NCI-H1694 (cell line): ENCODE measurements around the gene GPER1.
"Not testable (repeated sequence)": the region's sequence is repeated elsewhere in the genome, so short reads cannot be mapped to it uniquely, and the experiment has no call there.

ENCODE experiments used
- DNase-seq: peaks from one replicate; lab custom pipeline; 2025; lab: John Stamatoyannopoulos, UW

Gene GPER1

DNA sequence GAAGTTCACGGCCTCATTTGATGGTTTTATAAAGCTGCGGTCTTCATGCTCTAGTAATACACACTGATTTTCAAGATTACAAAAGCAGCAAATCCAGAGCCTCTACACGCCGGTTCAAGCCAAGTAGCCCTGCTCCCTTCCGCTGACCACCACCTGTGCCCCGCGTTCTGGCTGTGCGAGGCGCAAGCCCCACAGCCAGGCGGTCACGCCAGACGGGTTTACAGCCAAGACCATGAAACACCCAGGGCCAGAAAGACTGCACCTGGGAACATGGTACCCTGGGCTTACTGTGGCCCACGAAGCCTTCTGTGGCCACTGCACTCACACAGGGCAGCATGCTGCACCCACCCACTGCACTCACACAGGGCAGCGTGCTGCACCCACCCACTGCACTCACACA is 33.6 kb downstream of the GPER1 start:
- no peak for DNase-seq

DNA sequence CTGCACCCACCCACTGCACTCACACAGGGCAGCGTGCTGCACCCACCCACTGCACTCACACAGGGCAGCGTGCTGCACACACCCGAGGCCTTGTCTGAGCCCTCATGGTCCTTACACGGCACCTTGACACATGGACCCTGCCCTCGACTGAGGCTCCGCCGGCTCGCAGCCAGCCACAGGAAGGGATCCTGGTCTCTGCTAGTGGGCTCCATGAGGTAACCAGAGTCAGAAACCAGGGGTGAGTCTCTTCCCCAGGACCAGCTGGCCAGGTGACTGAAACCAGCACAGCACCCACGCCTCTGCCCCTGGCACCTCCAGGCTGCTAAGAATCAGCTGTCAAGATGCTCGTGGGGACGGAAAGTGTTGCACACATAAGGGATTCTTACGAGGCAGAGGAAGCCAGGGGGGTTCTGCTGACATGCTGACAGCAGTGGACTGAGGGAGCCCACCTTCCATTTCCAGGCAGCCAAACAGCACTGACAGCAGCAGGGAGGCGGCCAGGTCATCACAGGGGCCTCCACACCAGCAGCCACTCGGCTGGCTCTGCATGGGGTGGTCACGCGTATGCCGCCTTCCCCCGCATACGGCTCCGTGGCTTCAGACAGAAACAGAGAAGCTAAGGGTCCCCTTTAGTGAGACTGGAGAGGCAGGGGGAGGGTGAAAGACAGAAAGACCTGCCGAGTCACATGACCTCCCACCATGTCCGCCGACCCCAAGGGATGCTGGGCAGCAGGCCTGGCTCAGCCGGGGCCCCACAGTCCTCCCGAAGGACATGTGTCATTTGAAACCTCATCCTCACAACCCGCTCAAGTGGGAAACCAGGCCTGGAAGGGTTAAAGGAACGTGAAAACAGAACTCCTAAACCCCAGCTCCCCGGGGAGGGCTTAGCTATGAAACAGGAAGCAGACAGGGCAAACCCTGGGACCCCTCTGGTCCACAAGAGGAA is 34.2 kb downstream of the GPER1 start:
- DNase-seq: no peak

GRCh38 chr7:1122832-1123501 is 35.1 kb downstream of the GPER1 start:
- DNase-seq: no peak

DNA sequence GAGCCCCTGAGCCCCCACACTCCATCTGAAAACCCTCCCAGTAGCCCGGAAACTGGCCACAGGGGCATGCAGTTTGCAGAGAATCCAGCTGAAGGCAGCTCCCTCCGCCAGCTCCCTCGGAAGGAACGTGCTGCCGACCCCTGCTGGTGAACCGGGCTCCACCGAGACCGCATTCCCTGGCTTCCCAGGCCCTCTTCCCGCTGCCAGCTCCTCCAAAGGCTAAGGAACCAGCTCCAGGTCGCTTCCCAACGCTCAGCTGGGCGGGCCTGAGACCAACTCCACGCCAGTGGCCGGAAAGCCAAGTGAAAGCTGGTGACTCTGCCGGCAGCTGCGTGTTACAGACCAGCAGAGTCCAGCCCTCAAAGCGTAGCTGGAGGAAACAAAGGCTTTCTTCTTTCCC is 35.8 kb downstream of the GPER1 start:
- DNase-seq: no peak

DNA sequence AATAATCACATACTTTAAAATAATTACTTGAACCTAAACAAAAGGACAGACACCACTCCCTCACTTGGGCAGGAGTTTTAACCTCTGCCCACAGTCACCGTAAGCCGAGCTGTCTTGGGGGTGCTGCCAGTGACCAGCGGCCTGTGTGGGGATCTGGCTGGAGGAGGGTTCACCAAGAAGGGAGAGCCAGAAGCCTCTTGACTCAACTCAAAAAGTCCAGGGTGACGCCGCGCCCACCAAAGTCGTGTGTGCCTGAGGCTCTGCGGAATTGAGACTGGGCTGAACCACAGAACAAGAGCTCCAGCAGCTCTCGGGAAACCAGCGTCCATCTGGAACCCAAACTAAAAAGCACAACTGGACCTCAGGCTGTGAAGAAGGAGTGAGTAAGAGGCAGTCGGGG is 36.3 kb downstream of the GPER1 start:
- no peak for DNase-seq

DNA sequence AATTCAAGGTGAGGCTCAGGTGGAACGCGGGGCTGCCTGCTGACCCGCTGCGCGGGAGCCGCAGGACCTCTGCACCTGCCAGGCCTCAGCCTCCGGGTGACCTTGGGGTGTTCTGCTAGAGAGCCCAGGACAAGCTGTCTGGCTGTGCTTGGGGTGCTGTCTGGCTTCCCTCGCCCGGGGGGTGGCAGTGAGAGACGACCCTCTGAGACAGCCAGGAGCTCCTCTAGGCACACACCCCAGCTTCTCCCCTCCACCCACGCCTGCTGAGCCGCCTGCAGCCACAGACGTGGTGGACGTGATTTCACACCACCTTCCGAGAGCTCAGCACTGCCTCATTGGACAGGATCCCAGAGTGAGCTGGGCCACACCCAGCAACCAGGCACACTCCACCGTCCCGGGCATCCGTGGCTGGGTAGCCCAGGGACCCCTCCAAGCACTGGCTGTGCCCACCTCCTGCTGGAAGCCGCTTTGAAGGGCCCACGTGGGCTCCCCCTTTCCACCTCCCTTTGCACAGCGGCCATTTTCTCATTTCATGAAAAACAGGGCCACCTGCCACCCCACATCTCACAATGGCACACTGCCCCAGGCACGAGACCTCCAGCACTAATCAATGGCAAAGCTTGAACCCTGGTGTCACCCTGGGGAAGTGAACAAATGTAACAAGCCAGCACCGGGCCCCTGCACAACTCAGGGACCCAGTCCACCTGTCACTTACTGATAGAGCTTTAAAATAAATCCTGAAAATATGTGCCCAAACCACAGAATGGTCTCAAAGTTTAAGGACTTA is 37.1 kb downstream of the GPER1 start:
- no peak for DNase-seq

GRCh38 chr7:1125603-1125969 is 37.7 kb downstream of the GPER1 start:
- DNase-seq: no peak

DNA sequence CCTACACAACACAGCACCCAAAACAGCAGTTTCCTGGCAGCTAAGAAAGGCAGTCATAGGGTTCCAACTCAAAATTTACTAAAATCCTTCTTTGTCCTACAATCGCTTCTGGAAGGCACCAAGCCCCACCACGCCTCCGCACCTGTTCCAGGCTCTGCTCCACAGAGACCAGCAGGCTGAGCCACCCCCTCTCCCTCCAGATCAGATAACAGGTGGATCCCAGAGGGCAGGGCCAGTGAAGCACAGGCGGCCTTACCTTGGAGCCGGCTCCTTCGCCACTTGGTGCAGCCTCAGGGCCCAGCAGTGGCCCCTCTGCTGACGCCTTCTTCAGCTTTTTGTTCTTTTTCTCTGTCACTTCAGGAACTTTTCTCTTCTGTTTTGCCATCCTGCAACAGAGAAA is 39.1 kb downstream of the GPER1 start:
- no peak for DNase-seq

DNA sequence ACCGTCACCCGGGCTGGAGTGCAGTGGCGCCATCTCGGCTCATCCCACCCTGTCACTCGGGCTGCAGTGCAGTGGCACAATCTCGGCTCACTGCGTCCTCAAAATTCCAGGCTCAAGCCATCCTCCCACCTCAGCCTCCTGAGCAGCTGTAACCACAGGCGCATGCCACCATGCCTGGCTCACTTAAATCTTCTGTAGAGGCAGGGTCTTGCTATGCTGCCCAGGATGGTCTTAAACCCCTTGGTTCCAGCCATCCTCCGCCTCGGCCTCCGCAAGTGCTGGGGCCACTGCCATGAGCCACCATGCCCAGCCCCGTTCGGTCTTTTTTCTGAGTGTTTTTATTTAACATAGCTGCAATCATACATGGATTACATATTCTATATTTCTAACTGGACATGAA is 41.5 kb downstream of the GPER1 start:
- DNase-seq: no peak

DNA sequence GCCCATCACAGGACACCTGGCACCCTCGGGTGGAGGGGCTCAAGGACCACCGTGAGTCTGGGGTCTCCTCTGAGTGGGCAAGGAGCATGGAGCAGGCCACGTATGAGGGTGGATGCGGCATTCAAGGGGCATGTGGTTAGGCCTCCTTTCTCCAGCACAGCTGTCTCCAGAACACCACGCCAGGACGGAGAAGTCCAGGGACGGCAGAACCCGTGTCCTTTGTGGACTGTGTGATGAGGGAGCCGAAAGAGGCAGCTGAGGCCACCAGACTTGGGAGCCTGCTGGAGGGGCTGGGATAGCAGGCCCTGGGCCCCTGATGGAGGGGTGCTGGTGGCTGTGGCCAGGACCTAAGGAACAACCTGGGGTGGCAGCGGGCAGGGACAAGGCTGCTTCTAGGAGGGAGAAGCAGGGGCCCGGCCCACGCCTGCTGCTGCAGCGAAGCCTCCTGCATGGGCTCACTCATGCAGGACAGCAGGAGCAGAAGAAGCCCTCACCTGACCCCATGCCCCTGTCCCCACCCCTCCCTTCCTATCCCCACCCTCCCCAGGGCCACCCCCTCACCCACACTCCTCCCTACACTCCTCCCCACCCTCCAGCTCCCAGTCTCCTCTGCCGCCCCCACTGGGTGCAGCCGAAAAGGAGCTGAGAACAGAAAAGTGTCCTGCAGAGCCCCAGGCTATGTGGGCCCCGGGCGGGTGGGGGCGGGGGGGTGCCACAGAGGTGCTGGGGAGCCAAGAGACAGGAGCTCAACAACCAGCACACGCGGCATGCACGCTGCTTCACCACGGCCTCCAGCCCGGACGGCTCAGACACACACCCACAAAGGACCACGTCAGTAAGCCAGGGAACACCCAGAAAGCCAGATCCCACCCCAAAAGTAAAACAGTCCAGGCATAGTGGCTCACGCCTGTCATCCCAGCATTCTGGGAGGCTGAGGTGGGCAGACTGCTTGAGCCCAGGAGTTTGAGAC is 42.4 kb downstream of the GPER1 start:
- no peak for DNase-seq

GRCh38 chr7:1131471-1132265 is 43.8 kb downstream of the GPER1 start:
- no peak for DNase-seq

- DNase-seq: no peak
These were observed 47.0 kb downstream of the GPER1 start for GRCh38 chr7:1134951-1135350.

DNA sequence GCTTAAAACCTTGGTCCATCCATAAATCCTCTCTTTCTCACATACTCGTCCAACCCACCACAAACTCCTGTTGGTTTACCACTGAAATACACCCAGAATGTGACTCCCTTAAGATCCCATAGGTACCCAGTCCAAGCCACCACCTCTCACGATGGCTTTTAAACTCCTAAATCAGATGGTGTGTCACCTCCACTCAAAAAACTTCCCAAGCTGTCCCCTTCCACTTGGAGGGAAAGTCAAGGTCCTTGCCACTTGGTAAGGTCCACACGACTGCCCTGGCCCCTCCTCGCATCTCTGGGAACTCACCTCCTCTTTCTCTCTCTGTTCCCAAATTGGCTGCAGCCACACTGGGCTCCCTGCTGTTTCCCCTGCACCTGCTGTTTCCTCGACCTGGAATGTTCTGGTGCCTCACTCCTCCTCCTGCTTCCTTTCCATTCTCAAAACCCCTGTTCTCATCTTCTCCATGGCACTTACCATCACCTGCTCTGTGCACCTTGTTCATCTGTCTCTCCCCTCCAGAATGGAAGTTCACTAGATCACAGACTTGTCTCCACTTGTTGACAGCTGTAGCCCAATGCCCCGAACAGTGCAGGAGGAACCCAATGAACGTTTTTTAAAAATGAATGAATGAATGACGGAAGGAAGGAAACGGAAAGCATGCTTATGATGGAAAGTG is 49.1 kb downstream of the GPER1 start:
- DNase-seq: no peak

DNA sequence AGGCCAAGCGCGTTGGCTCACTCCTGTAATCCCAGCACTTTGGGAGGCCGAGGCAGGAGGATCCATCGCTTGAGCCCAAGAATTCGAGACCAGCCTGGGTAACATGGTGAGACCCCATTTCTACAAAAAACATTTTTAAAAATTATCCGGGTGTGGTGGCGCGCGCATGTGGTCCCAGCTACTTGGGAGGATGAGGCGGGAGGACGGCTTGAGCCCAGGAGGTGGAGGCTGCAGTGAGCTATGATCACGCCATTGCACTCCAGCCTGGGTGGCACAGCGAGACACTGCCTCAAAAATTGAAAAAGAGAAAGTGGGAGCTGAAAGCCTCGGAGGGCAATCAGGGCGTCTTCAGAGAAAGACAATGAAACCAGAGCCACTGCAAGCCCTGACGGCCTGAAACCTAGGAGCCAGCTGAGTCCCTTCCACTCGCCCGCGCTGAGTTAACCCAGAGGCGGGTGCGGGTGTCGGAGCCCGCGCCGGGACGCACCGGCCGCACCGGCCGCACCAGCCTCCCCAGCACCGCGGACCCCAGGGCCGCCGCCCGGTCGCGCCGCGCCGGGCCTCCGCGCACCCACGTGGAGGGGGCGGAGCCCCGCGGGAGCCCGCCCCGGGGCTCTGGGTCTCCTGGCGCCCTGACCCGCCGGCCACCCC is 49.7 kb downstream of the GPER1 start:
- DNase-seq: no peak

DNA sequence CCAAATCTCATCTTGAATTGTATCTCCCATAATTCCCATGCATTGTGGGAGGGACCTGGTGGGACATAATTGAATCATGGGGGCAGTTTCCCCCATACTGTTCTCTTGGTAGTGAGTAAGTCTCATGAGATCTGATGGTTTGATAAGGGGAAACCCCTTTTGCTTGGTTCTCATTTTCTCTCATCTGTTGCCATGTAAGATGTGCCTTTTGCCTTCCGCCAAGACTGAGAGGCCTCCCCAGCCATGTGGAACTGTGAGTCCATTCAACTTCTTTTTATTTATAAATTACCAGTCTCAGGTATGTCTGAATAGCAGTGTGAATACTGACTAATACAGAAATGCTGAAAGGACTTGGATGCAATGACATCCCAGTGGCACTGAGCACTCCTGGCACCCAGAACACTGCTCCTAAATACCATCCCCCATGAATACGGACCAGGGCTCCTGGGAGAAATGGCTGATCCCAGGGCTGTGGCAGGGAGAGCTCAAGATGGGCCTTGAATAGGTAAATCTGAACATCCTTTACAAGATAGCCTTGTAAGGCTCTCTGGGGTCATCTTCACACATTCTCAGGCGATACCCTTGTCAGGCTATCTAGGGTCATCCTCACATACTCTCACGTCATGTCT is 52.7 kb downstream of the GPER1 start:
- no peak for DNase-seq

DNA sequence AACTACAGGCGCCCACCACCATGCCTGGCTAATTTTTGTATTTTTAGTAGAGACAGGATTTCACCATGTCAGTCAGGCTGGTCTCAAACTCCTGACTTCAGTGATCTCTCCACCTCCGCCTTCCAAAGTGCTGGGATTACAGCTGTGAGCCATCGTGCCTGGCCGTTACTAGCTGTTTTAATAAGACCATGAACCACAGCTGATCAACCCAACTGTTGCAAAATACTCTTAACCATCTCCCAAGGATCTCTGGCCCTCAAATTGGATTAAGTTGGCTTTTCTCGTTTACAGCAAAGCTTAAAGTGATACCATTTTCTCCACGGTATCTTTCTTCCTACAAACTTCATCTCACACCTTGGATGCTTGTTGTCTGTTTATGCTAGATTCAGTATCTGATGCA is 53.7 kb downstream of the GPER1 start:
- no peak for DNase-seq

GRCh38 chr7:1142051-1142635 is 54.2 kb downstream of the GPER1 start:
- DNase-seq: no peak

GRCh38 chr7:1143031-1143430 is 55.1 kb downstream of the GPER1 start:
- not testable (repeated sequence) for DNase-seq
